ENCODE results near the gene CEP112.

CEP112 gene

GRCh38 chr17:66191593-66192377, at the start of gene CEP112:
Gene CEP112 (minus strand): TSS chr17:66192133.
- peak; percentile 51 for DNase-seq

DNA sequence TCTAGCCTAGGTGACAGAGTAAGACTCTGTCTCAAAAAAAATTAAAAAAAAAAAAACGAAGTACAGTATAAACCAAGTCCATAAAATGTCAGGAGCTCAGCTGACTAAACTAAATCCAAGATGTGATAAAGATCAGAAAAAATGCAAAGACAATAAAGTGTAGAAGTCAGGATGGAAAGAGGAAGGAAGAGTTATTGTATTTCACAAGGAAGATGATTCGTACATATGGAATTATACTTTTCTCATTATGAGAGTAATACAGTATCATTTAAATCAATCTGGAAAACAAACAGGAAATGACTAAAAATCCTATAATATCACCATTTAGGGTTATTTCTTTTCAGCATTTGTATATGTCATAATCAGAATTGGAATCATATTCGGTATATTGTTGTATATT, 48.7 kb upstream of the CEP112 start:
- no peak for DNase-seq

DNA sequence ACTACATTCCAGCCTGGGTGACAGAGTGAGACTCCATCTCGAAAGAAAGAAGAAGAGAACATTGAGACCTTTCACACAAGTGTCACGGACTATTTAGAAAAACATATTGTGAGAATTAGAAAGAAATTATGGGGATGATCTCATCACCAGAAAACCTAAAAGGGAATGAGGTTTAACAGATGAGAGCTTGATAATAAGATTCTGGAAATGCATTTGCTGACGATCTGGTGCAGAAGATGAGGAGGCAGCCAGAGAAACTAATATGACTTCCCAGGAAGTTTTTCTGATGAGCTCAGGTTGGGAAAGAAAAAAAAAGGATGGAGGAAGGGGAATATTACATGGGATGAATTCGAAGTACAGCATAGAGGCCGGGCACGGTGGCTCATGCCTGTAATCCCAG, 48.1 kb upstream of the CEP112 start:
- no peak for DNase-seq

DNA sequence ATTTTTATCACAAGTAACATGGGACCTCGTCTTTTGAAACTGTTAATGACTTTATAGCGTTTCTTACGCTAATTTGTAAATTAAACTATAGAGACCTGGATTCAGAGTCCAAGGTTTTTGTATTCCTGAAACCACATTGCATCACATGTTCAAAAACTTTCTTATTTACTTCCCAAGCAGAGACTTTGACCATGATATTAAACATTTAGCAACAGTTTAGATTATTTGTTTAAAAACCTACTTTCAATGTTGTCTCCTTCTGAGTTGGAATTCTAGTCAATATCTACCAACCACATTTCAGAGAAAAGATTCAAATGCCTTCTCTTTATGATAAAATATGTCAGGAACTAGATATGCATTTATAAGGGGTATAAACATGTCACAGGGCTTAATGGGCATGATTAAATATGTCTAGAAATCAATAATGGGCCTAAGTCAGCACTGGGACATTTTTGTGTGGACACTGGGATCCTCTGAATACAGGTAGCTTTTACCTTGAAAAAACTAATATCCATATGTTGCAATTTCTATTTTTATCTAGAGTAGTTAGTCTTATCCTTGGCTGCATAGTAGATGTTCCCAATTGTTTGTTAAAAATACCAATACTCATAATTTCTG, 43.6 kb upstream of the CEP112 start:
- no peak for DNase-seq

DNA sequence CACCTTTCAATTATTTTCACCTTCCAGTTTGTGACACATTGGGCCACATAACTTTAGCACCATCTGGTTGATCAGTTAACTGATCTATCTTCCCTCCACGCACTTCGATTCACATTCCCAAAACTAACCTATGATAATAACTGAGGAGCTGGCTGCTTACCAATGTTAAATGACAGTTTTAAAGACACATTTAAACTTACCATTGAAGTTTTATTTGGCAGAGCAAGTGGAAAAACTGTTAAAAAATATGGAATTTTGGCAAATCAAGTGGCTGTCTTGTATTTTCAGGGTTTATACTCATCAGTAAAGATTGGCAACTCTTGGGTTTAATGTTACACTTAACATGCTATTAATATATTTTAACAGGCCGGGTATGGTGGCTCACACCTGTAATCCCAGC, 42.7 kb upstream of the CEP112 start:
- no peak for DNase-seq

DNA sequence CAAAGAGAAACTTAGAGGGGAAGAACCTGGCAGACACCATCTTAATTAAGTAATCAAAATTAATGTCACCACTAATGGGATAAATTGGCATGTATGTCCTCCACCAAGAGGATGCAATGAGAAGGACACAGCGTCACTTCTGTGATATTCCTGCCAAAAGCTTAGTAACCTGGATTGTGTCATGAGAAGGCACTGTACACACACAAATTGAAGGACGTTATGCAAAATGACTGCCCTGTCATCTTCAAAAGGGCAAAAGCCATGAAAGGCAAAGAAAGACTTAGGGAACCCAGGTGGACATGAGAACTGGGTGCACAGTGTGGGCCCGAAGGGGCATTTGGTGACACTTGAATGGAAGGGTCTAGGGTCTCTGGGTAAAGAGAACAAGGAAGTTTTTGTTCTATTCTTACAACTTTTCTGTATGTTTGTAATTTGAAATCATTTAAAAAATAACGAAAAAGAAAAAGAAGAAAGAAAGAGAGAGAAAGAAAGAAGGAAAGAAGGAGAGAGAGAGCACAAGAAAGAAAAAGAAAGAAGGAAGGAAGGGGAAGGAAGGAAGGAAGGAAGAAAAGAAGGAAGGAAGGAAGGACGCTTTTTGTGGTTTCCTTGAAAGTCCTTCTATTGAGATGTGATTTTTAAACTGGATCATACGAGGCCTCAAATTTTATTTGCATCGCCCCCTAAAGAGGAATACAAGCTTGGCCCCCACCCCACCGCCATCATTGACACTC, 41.3 kb upstream of the CEP112 start:
- no peak for DNase-seq

GRCh38 chr17:66230922-66231591, 39.1 kb upstream of the CEP112 start:
- no peak for DNase-seq

GRCh38 chr17:66229783-66230538, 38.0 kb upstream of the CEP112 start:
- no peak for DNase-seq

- DNase-seq: no peak
Measured at GRCh38 chr17:66228887-66229782, 37.2 kb upstream of the CEP112 start, which contains the start of gene APOH. Gene APOH (minus strand): TSS chr17:66229415. CDS start chr17:66229379, 36 bp downstream.

GRCh38 chr17:66227212-66228045, 35.5 kb upstream of the CEP112 start:
- no peak for DNase-seq

- no peak for DNase-seq
Measured at GRCh38 chr17:66222798-66223350, 30.9 kb upstream of the CEP112 start.

GRCh38 chr17:66221755-66222530, 30.0 kb upstream of the CEP112 start:
- DNase-seq: no peak

- no peak for DNase-seq
Measured at GRCh38 chr17:66221343-66221742, 29.4 kb upstream of the CEP112 start.

GRCh38 chr17:66220079-66220835, 28.3 kb upstream of the CEP112 start:
- DNase-seq: no peak

DNA sequence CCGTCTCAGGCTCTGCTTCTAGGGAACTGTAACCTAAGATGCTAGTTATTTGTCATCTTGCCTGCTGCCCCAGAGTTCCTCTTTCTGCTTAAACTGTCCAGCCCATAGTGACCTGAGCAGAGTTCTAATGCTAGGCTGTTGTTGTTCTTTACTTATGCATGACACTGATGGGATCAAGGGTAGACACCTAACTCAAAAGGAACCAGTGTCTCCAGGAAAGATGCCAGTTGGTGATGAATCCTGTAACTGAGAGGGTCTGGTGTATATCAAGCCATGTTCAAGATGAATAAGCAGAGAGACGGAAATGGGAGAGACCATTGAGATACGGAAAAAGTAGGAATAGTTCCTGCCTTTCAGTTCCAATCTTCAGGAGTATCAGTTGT, 23.6 kb upstream of the CEP112 start:
- no peak for DNase-seq

DNA sequence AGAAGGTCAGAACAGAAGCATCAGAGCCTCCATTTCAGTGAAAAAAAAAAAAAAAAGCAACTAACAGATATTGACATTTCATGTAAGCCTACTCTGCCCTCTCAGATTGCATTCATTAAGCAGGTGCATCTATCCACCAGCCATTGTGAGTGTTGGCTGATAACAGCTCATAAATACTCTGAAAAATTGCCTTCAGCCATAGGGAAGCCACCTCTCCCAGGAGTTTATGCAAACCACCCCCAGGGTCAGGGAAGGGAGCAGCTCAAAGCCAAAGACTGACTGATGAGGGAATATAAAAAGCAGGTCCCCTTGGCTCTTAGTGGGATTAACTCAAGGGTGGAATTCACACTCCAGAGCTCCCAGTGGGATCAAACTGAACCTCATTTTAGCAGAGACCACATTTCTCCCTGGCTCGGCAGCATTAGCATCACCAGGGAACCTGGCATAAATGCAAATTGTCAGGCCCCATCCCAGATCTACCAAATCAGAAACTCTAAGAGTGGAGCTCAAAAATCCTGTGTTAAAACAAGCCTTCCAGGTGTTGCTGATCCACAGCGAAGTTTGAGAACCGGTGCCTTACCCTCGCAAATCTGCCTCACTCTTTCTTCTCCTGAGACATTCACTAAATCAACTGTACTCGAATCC, 23.1 kb upstream of the CEP112 start:
- peak; percentile 65 for DNase-seq

DNA sequence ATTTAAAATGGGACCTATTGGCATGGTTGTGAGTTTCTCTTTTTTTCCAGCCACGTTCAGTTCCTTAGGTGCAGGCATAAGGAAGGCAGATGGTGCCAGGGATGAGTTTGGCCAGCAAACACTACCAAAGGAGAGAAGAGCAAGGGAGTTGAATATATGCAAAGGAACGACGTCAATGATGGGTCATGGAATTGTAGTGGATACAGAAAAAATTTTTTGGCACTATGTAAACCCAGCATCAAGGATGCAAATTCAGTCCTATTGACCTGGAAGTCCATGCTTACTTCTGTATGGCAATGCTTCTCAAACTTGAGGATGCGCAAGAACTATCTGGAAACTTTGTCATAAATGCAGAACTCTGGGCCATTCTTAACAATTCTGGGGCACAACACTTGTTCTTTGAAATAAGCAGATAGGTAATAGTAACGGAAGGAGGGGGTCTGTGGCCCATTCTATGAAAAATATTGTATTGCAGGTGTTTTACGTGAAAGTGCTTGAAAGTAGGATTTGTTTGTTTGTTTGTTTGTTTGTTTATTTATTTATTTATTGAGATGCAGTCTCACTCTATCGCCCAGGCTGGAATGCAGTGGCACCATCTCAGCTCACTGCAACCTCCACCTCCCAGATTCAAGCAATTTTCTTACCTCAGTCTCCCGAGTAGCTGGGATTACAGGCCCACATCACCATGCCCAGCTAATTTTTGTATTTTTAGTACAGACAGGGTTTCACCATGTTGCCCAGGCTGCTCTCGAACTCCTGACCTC, 19.3 kb upstream of the CEP112 start:
- no peak for DNase-seq
